OCI-LY1 (cell line): ENCODE results near the gene TCEAL9.

Source experiments
- CTCF ChIP-seq: fragments of 200-600 bp; sonication (generic), shearing (Covaris generic); IDR thresholded peaks from 2 replicates; pipeline ENCODE4 v1.5.1; 2017; ENCODE audit warnings: mild to moderate bottlenecking, antibody characterized with exemption, low read length, moderate library complexity, mixed read lengths
- EZH2 ChIP-seq: fragments of 200-600 bp; sonication (generic), shearing (Covaris generic); IDR thresholded peaks from 2 replicates; pipeline ENCODE4 v1.8.0; 2017; ENCODE audit warnings: borderline replicate concordance, mixed run types, mild to moderate bottlenecking, antibody characterized with exemption, low read length, moderate library complexity, mixed read lengths

- TF ChIP-seq CTCF (no peak), EZH2 (no peak)
Measured at GRCh38 chrX:103397707-103398106, 41.4 kb downstream of the TCEAL9 start.
